Measurements from ENCODE around the gene GLG1.

DNA sequence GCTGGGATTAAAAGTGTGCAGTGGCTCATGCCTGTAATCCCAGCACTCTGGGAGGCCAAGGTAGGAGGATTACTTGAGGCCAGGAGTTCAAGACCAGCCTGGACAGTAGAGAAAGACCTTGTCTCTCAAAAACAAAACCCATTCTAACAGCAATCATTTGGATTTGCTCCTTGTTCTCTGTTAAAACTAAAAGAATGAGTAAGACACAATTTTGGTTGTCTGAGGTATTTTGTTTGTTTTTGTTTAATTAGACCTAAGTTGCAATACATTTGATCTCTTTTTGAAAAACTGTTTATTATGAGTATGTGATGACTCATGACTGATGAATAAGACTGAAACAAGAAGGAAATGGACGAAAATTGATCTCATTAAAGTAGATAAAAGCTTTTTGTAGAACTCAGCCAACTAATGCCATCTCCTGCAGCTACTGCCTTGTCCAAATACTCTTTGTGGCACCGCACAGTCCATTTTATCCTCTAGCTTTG, 29.0 kb downstream of the GLG1 start:
- no peak for TF ChIP-seq POLR2A (IDR thresholded peaks at IDR 0.05)
- TF ChIP-seq, protein P1, sequence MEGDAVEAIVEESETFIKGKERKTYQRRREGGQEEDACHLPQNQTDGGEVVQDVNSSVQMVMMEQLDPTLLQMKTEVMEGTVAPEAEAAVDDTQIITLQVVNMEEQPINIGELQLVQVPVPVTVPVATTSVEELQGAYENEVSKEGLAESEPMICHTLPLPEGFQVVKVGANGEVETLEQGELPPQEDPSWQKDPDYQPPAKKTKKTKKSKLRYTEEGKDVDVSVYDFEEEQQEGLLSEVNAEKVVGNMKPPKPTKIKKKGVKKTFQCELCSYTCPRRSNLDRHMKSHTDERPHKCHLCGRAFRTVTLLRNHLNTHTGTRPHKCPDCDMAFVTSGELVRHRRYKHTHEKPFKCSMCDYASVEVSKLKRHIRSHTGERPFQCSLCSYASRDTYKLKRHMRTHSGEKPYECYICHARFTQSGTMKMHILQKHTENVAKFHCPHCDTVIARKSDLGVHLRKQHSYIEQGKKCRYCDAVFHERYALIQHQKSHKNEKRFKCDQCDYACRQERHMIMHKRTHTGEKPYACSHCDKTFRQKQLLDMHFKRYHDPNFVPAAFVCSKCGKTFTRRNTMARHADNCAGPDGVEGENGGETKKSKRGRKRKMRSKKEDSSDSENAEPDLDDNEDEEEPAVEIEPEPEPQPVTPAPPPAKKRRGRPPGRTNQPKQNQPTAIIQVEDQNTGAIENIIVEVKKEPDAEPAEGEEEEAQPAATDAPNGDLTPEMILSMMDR (IDR thresholded peaks at IDR 0.05): no peak
